HL-60 (cell line): ENCODE measurements around the gene EXOC4.

Experiments
- DNase-seq, 2 experiments: peaks; one replicate each; pipeline ENCODE4 v3.0.0-alpha.2; 2010 to 2020; ENCODE audit warnings: low read depth in 1 of 2, low spot score in 1 of 2
- H3K27ac ChIP-seq: fragments of 250-450 bp; sonication (Bioruptor Pico); replicated peaks from 2 replicates; pipeline ENCODE4 v1.5.1; 2020; ENCODE audit warnings: mild to moderate bottlenecking, moderate library complexity
- H3K27me3 ChIP-seq: fragments of 250-450 bp; sonication (Bioruptor Pico); 2 replicates; pipeline ENCODE4 v1.5.1; 2021; ENCODE audit warnings: mild to moderate bottlenecking, moderate library complexity; ENCODE audit not compliant: insufficient read depth, poor library complexity, severe bottlenecking
- H3K4me3 ChIP-seq: replicated peaks from 2 replicates; pipeline ENCODE4 v1.5.1; 2011; ENCODE audit warnings: mild to moderate bottlenecking, control low read depth, low read length; ENCODE audit not compliant: insufficient read depth
- GABPA ChIP-seq: IDR thresholded peaks from 2 replicates; pipeline ENCODE4 v1.6.1; 2012; ENCODE audit warnings: low read depth
- POLR2AphosphoS5 ChIP-seq: IDR thresholded peaks from 2 replicates; pipeline ENCODE4 v1.6.1; 2012; ENCODE audit warnings: low read depth
- SPI1 ChIP-seq: IDR thresholded peaks from 2 replicates; pipeline ENCODE4 v1.6.1; 2012; ENCODE audit warnings: low read depth, mild to moderate bottlenecking, borderline replicate concordance
- TF ChIP-seq, protein P1 (sequence below): IDR thresholded peaks from 2 replicates; pipeline ENCODE4 v1.6.1; 2012; ENCODE audit warnings: low read depth; ENCODE audit not compliant: insufficient replicate concordance
- TF ChIP-seq, protein P2 (sequence below): IDR thresholded peaks from one replicate; pipeline ENCODE4 v1.5.1; 2011; ENCODE audit warnings: low read length, control low read depth, inconsistent platforms; ENCODE audit not compliant: insufficient read depth

Gene EXOC4

DNA sequence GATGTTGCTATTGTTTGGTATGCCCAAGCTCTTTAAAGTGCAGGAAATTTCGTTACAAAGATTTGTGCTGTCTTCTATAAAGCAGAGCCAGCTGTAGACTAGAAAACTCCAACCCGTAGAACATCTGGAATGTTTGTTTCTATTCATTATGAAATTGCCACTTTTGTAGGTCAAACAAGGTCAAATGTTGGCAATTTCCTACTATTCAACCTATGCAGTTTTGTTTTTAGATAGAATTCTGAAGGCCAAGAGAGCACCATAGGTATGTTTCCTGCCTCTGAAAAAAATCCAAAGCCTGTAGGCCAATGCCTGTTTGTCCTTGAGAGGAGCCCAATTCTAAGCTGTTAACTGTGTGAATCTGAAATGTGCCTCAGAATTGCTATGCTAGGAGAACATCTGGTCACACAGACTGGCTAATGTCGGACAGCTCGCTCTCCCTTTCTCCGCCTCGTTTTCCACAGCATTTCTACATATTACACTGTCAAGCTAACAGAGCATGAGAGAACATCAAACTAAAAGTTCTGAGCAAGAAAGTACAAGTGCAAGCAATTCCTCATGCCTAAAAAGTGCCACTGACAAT is 607.1 kb downstream of the EXOC4 start:
- H3K27me3 ChIP-seq: no peaks in the 10 kb centered on the region
- no peak overlapping the region for H3K4me3 ChIP-seq
- DNase-seq: no peak
- TF ChIP-seq, protein P1, sequence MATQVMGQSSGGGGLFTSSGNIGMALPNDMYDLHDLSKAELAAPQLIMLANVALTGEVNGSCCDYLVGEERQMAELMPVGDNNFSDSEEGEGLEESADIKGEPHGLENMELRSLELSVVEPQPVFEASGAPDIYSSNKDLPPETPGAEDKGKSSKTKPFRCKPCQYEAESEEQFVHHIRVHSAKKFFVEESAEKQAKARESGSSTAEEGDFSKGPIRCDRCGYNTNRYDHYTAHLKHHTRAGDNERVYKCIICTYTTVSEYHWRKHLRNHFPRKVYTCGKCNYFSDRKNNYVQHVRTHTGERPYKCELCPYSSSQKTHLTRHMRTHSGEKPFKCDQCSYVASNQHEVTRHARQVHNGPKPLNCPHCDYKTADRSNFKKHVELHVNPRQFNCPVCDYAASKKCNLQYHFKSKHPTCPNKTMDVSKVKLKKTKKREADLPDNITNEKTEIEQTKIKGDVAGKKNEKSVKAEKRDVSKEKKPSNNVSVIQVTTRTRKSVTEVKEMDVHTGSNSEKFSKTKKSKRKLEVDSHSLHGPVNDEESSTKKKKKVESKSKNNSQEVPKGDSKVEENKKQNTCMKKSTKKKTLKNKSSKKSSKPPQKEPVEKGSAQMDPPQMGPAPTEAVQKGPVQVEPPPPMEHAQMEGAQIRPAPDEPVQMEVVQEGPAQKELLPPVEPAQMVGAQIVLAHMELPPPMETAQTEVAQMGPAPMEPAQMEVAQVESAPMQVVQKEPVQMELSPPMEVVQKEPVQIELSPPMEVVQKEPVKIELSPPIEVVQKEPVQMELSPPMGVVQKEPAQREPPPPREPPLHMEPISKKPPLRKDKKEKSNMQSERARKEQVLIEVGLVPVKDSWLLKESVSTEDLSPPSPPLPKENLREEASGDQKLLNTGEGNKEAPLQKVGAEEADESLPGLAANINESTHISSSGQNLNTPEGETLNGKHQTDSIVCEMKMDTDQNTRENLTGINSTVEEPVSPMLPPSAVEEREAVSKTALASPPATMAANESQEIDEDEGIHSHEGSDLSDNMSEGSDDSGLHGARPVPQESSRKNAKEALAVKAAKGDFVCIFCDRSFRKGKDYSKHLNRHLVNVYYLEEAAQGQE: no peak
- TF ChIP-seq SPI1 (no peak), GABPA (no peak), POLR2AphosphoS5 (no peak)
- TF ChIP-seq, protein P2, sequence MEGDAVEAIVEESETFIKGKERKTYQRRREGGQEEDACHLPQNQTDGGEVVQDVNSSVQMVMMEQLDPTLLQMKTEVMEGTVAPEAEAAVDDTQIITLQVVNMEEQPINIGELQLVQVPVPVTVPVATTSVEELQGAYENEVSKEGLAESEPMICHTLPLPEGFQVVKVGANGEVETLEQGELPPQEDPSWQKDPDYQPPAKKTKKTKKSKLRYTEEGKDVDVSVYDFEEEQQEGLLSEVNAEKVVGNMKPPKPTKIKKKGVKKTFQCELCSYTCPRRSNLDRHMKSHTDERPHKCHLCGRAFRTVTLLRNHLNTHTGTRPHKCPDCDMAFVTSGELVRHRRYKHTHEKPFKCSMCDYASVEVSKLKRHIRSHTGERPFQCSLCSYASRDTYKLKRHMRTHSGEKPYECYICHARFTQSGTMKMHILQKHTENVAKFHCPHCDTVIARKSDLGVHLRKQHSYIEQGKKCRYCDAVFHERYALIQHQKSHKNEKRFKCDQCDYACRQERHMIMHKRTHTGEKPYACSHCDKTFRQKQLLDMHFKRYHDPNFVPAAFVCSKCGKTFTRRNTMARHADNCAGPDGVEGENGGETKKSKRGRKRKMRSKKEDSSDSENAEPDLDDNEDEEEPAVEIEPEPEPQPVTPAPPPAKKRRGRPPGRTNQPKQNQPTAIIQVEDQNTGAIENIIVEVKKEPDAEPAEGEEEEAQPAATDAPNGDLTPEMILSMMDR: no peak
- H3K27ac ChIP-seq: no peak overlapping the region

DNA sequence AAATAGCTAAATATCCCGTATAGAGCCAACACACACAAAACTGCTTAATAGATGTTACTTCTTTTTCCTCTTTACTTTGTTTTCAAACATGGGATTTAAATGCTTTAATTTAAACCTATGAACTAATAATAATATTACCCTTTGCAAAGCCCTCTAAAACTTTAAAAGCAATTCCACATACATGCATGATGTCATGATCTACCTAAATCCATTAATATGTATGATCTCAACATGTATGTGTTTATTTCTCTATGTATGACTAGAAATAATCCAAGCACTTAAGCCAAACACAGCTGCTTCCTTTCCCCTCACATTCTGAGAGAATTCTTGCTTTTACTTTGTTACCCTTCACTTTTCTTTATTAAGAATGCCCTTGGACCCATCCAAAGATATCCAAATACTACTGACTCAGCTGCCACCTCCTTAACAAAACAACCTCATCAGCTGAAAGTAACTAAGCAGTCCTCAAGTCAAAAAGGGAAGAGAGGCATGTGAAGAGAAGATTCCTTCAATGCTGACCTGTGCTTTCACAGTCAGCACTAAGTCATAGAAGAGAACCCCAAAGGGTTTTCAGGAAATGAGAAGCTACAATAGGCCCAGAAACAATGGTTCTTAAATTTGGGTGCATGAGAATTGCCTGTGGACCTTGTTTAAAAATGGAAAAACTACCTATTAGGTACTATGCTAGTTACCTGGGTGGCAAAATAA is 607.9 kb downstream of the EXOC4 start:
- Histone ChIP-seq H3K27ac (no peak overlapping the region), H3K4me3 (no peak overlapping the region), H3K27me3 (no peaks in the 10 kb centered on the region)
- no peak for DNase-seq
- TF ChIP-seq, protein P2: no peak
- TF ChIP-seq POLR2AphosphoS5 (no peak), SPI1 (no peak), GABPA (no peak)
- TF ChIP-seq, protein P1: no peak

DNA sequence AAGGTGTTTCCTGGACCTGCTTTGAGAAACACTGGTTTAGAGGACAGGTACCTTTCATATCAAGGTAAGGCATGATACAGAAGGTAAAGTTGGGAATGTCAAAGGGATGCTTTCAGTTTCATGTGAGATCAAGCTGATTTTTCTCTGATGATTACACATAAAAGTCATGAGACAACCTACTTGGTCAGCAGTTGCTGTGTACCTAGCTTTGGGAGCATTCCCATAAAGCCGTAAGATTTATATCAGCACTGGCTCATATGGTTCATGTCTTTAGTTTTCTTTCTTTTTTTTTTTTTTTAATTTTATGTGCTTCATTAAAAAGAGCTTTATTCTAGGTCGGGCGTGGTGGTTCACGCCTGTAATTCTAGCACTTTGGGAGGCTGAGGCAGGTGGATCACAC is 609.0 kb downstream of the EXOC4 start:
- TF ChIP-seq, protein P1: no peak
- no peak for TF ChIP-seq SPI1
- TF ChIP-seq GABPA: no peak
- TF ChIP-seq POLR2AphosphoS5: no peak
- TF ChIP-seq, protein P2: no peak
- no peak overlapping the region for H3K4me3 ChIP-seq
- H3K27me3 ChIP-seq: no peaks in the 10 kb centered on the region
- no peak overlapping the region for H3K27ac ChIP-seq
- DNase-seq: no peak
